GM21717 (cell line): ENCODE data around the gene TBC1D16.

Experiments
- ATAC-seq: cut with Tn5 transposase; IDR thresholded peaks from one replicate; pipeline ENCODE4 v1.9.1; 2021; ENCODE audit warnings: mild to moderate bottlenecking, moderate library complexity; ENCODE audit not compliant: unreplicated experiment

TBC1D16 gene

DNA sequence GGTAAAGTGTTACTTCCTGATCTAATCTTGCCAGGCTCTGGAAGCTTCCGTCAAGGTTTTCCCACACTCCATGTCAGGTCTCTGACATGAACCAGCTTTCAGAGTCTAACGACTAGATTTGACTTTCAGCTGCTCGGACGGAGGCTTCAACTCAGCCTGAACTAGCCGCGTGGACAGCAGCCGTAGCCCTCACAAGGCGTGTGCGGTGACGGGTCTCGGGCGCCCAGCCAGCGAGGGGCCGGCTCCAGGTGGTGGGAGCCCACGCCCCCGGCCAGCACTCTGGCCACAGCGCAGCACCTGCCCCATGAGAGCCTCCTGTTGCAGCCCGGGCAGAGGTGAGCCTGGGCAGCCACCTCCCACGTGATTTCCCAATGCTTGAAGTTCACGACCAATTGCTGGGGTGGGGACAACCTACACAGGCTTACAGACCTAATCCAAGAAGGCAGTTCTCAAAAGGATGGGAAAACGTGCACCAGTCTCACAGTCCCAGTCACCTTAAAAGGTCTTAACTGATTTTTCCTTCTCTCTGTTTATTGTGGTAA, 45.5 kb downstream of the TBC1D16 start:
- ATAC-seq: no peak

DNA sequence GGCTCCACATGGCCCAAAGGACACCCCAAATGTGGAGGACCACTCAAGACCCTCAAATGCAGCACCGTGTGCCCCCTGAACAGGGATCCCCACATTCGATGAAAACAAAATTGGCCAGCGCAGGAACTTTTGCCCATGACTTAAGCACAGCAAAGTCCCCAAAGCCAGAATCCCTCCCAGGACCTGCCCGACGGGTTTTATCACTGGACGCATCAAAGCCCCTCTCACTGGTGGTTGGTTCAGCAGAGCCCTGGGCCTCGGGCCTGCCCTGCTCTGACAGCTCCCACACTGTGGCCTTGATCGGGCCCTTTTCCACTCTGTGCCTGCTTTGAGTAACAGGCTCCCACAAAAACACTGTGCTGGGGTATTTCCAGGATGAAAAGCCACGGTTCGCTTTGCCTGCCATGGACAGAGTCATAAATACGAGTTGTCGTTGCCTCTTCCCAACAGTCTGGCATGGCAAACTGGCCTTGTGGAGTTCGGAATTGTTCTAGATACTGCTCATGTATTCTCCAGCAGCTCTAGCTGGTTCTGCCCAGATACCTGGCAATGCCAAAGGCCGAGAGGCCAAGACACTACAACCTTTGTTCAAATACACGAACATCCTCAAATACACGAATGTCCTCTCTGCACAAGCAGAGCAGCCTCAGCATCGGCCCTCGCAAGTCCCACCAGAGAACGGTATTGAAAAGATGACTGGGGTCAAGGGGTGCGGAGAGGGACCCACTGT, 46.4 kb downstream of the TBC1D16 start:
- no peak for ATAC-seq

DNA sequence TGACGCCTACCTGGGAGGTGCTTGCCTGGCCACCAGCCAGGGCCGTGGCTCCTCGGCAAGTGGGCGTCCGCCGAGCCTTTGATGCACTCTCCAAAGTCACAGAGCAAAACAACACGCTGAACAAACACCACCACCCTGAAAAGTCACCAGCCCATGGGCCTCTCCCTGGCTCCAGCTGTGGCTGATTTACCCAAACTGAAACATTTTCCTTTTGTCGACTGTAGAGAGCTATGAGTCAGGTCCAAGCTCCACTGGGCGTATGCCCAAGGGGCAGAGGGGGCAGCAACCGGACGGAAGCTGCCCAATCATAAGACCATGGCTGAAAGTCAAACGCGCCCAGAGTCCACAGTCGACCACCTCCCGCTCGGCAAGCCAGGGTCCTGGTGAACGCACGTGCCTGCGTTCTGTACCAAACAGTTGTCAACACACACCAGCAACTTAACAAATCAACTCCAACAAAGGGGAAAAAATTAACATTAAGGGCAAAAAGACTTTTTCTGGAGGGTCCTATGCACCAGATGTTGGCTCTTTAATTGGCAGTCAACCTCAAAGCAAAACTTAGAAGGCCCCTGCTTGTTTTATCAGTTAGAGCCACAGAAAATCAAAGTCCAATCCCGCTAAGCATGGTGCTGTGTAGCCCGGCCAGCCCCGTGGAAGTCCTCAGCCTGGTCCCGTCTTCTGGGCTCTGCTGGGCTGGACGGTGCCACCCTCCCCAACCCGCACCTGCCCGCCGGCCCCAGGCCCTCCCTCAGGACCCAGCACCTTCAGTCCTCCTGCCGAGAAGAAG, 47.3 kb downstream of the TBC1D16 start:
- no peak for ATAC-seq

DNA sequence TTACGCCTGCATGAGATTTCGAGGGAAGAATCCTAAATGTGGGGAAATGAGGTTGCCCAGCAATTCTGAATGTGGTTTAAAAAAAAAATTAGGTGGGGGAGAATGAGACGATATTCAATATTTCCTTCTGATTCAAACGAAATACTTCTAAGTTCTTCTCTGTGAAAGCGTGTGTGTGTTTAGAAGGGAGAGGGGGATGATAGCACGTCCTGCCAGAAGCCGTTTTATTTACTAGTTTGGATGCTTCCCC, 47.8 kb downstream of the TBC1D16 start:
- no peak for ATAC-seq

DNA sequence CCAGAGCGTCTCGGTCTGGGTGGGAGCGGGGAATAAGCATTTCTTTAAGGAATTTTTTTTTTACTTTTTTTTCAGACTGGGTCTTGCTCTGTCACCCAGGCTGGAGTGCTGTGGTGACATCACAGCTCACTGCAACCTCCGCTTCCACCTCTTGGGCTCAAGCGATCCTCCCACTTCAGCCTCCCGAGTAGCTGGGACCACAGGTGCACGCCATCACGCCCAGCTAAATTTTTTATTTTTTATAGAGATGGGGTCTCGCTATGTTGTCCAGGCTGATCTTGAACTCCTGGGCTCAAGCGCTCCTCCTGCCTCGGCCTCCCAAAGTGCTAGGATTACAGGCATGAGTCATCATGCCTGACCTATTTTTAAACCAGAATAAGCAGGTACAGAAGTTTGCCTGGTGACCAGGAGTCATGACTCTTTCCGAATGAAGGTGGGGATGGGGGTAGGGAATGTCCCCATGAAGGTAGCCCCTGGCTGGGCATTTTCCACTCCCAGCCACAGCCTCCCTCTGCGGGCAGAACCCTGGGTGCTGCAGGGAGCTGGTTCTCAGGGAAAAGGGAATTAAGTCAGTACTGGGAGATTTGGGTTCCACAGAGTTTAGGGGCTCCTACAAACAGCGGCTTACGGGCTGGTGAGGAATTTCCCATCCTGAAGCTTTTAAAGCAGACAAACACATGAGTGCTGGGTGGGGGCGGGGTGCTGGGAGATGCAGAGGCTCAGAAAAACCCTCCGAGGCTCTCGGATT, 48.3 kb downstream of the TBC1D16 start:
- ATAC-seq: no peak

DNA sequence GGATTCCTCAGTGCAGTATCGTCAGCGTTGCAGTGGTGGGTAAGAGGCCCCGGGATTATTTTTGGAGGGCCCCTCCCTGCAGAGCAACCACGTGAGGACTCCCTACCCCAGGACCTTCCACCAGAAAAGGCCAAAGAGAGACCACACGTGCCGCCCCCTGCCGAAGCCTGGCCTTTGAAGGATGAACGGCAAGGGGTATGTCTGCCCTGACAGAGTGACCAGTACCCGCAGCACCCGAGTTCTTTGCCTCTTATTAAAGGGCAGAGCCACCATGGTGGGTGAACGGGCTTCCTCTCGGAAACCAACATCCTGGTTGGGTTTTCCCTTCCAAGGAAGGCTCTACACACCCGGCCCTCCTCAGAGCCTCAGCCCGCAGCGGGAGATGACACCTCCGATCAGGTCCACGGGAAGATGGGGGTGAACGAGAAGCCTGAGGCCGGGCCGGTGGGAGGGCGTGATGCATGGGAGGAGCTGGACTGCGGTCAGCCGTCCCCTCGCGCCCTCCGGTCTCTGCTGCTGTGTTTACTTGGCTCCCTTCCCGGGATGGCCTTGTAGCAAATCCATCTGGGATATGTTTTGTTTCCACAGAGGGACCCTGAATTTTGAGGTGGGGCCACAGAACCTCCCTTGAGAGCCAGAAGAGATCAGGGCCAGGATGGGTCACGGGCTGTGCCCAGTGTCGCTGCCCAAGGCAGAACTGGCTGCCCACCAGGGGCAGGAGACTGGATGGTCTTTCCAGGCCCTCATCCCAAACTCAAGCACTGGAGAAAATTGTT, 49.1 kb downstream of the TBC1D16 start:
- no peak for ATAC-seq

DNA sequence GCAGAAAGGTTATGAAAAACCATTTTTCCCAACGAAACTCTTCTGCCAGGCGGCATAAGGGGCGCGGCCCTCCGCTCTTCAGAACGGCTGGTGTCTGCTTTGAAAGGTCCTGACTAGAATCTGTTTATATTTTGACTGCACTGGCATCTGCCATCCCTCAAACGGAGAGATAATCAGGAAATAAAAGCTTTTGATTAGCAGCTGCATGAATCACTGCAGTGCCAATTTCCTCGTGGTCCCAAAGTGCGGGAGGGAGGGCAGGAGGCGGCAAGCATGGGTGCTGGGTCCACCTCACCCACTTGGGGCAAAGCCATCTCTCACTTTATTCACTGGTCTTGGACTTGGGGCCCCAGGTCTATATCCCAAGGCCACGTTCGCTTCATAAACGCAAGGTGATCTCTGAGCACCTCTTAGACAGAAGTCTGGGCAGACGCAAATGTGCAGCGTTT, 49.7 kb downstream of the TBC1D16 start:
- no peak for ATAC-seq

DNA sequence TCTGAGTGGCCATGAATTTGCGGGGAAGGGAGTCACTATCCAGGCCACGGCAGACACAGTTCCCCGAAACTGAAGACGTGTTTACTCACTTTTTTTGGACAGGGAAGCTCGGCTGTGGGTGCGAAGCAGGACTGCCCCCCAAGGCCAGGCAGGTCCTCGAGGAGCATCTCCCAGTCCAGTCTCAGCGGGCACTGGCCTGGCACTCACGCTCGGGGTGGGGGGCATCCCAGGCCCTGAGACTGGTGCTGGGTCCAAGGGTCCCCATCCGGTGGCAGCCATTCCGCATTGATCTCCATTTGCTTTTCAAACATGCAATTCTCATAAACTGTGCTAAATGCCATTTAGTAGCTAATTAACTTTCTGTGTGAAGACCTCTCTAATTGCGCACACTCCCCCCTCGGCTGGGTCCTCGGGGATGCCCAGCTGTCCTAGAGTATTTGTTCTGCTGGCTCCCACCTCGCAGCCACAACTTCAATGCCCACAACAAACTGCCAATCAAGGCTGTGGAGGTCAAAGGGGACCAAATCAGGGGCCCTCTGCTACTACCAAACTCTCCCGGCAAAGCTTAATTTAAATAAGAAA, 50.2 kb downstream of the TBC1D16 start:
- ATAC-seq: no peak

DNA sequence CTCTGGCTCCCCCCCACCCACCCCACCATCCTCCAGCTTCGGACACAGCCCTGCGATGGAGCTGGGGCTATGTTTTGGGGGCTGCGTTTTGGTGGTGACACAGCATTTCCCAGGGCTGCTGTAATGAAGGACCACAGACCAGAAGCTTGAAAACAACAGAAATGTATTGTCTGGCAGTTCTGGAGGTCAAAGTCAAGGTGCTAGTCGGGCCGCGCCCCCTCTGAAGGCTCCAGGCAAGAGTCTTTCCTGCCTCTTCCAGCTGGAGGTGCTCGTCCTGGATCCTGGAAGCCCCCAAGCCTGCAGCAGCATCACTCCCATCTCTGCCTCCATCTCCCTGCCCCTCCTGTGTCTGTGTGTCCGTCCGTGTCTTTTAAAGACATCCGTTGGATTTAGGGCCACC, 50.8 kb downstream of the TBC1D16 start:
- ATAC-seq: no peak

DNA sequence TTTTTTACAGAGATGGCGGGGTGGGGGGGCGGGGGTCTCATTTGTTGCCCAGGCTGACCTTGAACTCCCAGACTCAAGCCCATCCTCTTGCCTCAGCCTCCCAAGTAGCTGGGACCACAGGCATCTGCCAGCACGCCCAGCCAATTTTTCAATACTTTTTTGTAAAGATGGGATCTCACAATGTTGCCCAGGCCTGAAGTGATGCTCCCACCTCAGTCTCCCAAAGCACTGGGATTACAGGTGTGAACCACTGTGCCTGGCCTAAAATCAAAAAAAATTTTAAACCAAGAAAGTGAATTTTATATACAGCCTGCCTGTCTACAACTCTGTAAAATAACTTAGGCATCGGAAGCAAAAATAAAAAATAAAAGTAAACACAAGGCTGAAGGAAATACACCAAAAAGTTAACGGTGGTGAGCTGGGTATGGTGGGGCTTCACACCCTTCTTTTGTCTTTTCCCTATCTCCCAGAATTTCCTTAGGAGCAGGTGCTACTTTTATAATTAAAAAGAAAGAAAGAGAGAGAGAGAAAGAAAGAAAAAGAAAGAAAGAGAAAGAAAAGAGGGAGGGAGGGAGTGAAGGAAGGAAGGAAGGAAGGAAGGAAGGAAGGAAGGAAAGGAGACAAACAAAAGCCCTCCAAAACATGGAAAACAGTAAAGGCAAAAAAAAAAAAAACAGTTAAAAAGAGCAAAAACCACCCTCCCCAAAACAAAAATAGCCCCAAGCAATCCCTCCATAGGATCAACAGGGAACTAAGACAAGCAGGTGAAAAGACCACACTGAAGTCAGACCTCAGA, 51.4 kb downstream of the TBC1D16 start:
- no peak for ATAC-seq

DNA sequence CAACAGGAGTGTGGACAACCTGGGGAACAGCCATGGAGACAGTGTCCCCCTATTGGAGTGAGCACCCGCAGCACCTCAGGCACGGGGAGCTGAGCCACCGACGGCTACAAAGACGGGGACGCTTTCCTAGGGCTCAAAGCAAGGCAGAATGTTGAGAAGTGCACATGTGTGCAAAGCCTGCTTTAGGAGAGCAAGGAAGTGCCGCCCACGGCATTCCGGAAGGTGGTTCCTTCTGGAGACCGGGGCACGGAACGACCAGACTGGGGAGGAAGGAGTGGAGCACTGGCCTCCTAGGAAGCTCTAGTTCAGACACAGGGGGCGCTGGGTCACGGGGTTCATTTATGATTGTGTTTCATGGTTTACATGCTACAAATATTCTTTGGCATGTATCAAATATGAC, 52.2 kb downstream of the TBC1D16 start:
- ATAC-seq: no peak

DNA sequence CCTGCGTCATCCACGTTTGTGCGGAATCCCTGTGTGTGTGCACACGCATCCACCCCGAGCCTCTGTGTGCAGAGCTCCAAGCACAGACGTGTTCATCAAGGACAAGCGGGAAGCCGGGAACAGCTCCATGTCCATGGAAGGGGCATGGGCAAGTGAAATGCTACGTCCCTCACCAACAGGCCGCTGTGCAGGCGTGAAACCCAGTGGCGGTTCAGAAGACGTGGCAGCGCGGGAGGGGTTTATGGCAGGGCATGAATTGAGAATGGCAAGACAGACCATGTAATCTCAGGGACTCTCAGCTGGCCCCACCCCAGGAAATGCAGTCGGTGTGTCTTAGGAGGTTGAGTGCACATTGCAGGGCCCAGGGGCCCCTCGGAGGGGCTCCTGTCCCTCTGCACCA, 52.7 kb downstream of the TBC1D16 start:
- ATAC-seq: no peak

DNA sequence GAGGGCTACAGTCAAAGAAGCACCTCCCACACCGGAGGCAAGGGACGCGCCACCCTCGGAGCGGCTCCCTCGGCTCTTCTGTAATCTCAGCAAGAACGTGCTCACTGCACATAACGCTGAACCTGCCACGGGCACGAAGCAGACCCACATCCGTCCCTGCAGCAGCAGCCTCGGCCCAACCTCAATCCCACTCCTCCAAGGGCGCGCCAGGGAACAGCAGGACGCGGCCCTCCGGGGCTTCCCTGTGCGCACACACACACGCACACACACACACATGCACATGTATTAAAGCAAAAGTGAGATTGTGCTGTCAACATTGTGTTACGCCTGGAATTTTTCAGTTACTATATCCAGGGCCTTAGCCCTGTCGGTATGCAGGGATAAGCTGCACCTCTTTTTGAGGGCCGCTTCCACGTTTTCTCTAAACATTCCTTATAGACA, 54.0 kb downstream of the TBC1D16 start:
- ATAC-seq: no peak

DNA sequence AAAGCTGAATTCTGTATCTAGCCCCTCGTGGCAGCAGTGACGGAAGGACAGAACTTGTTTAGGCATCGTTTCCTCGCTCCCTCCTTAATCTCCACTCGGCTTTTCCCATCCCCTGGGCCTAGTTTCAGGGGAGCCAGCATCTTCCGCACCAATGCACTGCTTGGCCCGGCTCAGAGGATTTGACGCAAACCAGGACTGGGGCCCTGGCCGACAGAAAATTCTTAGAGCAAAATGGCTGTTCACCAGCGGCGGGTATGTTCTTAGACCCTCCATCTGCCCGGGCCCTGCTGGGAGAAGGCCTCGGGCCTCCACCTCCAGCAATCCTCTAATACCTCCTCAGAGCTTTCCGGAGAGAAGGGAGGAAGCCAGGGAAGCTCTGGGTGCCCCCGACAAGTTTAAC, 54.6 kb downstream of the TBC1D16 start:
- ATAC-seq: no peak

DNA sequence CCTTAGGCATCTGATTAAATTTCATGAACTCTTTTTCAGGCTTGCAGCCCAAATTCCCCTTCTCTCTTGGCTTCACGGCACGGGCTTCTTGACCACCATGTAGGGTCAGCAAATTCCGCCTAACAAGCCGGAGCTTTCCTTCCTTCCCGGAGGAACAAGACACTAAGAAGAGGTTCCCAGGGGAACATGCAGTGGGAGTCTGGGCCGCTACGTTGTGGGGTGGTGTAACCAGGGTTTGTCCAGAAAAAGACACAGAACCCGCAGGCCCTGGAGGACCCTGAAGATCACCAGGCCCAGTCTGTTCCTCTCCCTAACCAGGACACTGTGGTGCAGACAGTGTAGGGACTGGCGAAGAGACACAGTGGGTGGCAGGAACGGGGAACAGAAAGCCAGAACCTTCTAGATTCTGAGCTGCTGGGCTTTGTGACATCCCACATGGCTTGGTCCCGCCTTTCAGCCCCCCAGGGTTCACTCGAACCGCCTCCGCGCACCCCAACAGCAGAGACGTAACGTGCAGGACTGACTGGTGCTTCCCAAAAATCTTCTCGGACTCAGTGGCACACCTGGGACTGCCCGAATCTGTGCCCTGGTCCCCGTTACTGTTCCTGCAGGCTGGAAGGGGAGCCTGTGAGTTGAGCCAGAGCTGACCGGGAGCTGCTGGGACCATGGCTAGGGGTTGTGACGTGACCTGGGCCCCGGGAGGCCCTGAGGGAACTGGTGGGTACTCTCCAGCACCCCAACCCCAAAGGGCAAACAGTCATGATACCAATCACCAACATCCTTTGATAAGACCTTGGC, 55.2 kb downstream of the TBC1D16 start:
- no peak for ATAC-seq

DNA sequence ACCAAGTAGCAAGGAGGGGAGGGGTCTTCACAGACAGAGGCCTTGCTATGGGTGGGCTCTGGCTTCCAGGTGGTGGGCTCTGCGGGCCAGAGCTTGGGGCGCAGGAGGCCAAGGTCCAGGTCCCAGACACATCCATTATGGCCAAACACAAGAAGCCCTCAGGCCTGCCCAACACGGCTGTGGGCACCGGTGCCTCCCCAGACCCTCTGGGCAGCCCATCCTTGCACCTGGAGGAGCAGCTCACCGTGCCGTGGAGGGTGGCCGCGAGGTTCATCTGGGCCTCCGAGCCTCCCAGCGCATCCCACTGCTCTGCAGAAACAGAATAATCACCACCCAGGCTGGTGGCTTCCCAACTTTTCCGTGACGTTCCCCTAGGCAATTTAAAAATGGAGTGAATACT, 55.9 kb downstream of the TBC1D16 start:
- ATAC-seq: no peak

DNA sequence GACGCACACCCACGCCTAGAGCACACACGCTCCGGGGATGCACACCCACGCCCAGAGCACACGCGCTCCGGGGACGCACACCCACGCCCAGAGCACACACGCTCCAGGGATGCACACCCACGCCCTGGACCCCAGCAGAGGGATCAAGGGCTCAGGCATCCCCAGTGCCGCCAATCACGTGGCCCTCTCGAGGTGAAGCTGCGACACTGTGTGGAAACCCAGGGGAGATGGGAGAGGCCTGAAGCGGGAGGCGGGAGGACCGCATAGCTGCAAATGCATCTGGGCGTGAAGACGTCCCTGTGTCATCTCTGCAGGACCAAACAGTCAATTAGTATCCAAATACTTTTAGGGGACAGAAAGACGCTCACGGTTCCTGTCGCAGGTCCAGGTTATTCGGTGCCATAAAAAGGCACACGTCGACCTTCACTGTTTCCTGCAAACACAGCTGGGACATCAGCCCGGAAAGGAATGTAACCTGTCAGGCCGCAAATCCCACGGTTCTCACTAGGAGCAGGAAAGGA, 56.4 kb downstream of the TBC1D16 start:
- ATAC-seq: no peak

DNA sequence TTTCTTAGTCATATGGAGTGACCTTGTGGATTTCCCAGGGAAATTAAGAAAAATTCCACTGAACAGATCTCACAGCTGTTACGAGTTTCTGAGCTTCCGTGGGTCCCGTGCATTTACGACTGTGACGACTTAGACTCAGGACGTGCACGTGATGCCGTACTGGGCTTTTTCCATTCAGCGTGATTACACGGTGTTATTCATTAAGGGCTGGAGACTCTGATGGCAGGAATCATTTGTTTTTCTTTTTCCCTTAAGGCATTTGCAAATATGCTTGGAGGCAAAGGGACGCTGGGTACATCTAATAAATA, 57.2 kb downstream of the TBC1D16 start:
- ATAC-seq: no peak
